ENCODE measurements around the gene CABP5.

DNA sequence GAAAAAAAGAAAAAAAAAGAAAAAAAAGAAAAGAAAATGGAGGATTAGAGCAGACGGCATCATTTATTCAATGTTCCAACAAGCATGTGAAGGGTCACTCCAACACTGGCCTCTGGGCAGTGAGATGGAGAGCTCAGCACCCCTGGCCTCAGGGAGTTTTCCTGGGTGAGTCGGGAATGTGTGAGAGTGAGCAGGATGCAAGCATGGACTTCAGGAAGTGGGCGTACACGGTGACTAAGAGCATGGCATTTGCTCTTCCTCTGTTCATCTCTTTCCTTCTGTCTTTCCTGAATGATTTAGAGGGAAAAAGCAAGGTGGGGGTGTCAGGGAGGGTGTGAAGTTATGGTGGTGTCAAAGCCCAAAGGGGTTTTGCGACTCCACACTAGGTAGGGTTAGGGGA is 682 bp upstream of the CABP5 start:
- TF ChIP-seq ZNF274 (IDR thresholded peaks at IDR 0.05; ENCODE audit: low read depth, low read length) (no peak), YY1 (IDR thresholded peaks at IDR 0.05; ENCODE audit: insufficient read depth, insufficient read length) (no peak)

Measured in NT2/D1 (cell line).